ENCODE results near the gene CORO1C. TPM values are rescaled to one million over a fixed set of nuclear protein-coding genes. Genes with fewer than 3 reads are reported as not detected.

The CORO1C gene
- polyA plus RNA-seq, 1 of the 3 experiments (the other 2 are of a cell fraction) = 150 TPM

DNA sequence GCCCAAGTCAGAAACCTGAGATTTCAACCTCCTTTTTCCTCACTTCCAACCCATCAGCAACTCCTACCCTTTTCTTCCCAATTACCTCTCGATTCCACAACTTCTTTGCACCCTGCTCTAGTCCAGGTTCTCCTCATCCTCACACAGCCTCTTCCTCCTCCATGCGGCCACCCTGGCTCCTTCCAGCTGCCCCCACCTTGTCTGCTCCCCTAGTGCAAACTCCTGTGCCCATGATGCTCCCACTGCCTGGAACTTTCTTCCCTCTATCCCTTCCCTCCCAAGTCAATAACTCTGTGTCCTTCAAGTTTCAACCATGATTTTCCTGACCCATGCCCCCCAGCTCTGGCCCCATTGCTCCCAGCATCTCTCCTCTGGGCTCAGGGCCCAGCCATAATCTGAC, 115.0 kb downstream of the CORO1C start:
- ChIA-PET POLR2A (interaction anchor here (0.9 kb wide), 1 partner anchor 11 kb away, joined by 3 read pairs; no protein-coding TSS in a partner anchor), CTCF (interaction anchor here (1.1 to 19.2 kb wide), 9 partner anchors 10 to 729 kb away, joined by 3 to 503 read pairs (median 38); partner anchors contain the start of genes ISCU and SART3)
- WGBS (ENCODE audit: low lambda C conversion rate) = 91% methylated on average over 2 of the region's 2 CpGs

DNA sequence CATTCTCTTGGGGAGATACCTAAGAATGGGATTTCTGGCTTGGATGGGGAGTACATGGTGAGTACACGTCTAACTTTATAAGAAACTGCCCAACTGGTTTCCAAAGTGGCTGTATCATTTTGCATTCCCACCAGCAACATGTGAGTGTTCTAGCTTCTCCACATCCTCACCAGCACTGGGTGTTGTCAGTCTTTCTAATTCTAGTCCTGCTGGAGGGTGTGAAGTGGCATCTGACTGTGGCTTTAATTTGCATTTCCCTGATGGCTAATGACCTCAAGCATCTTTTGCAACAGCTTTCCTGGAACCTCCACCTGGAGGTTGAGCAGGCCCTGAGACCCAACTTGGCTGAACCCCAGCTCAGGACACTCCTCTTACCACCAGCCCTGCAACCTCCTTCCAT, 115.4 kb downstream of the CORO1C start:
- no peak for TF ChIP-seq POLR2AphosphoS5 (IDR thresholded peaks at IDR 0.05; ENCODE audit: low read depth, low read length)
- no peak for TF ChIP-seq EP300 (IDR thresholded peaks at IDR 0.05; ENCODE audit: borderline replicate concordance in 1 of 2, low read depth in 1 of 2, low read length in 1 of 2)
- TF ChIP-seq YY1 (IDR thresholded peaks at IDR 0.05; ENCODE audit: low read depth) = no peak
- TF ChIP-seq, protein P1, sequence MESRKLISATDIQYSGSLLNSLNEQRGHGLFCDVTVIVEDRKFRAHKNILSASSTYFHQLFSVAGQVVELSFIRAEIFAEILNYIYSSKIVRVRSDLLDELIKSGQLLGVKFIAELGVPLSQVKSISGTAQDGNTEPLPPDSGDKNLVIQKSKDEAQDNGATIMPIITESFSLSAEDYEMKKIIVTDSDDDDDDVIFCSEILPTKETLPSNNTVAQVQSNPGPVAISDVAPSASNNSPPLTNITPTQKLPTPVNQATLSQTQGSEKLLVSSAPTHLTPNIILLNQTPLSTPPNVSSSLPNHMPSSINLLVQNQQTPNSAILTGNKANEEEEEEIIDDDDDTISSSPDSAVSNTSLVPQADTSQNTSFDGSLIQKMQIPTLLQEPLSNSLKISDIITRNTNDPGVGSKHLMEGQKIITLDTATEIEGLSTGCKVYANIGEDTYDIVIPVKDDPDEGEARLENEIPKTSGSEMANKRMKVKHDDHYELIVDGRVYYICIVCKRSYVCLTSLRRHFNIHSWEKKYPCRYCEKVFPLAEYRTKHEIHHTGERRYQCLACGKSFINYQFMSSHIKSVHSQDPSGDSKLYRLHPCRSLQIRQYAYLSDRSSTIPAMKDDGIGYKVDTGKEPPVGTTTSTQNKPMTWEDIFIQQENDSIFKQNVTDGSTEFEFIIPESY (IDR thresholded peaks at IDR 0.05; ENCODE audit: borderline replicate concordance, low read depth) = no peak
- no peak for TF ChIP-seq TEAD4 (IDR thresholded peaks at IDR 0.05; ENCODE audit: borderline replicate concordance, insufficient read depth)
- TF ChIP-seq, protein P2, sequence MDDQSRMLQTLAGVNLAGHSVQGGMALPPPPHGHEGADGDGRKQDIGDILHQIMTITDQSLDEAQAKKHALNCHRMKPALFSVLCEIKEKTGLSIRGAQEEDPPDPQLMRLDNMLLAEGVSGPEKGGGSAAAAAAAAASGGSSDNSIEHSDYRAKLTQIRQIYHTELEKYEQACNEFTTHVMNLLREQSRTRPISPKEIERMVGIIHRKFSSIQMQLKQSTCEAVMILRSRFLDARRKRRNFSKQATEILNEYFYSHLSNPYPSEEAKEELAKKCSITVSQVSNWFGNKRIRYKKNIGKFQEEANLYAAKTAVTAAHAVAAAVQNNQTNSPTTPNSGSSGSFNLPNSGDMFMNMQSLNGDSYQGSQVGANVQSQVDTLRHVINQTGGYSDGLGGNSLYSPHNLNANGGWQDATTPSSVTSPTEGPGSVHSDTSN (IDR thresholded peaks at IDR 0.05) = no peak
- TF ChIP-seq, protein P3, sequence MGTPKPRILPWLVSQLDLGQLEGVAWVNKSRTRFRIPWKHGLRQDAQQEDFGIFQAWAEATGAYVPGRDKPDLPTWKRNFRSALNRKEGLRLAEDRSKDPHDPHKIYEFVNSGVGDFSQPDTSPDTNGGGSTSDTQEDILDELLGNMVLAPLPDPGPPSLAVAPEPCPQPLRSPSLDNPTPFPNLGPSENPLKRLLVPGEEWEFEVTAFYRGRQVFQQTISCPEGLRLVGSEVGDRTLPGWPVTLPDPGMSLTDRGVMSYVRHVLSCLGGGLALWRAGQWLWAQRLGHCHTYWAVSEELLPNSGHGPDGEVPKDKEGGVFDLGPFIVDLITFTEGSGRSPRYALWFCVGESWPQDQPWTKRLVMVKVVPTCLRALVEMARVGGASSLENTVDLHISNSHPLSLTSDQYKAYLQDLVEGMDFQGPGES (IDR thresholded peaks at IDR 0.05; ENCODE audit: low read depth, low read length) = no peak
- no peak for TF ChIP-seq FOXJ3 (CRISPR knock-in tag; IDR thresholded peaks at IDR 0.05)
- no peak for TF ChIP-seq ELF1 (IDR thresholded peaks at IDR 0.05)
- TF ChIP-seq MXI1 (IDR thresholded peaks at IDR 0.05; ENCODE audit: low read depth, low read length) = no peak
- TF ChIP-seq NRF1 (IDR thresholded peaks at IDR 0.05; ENCODE audit: low read depth, low read length) = no peak
- TF ChIP-seq MEF2A (IDR thresholded peaks at IDR 0.05; ENCODE audit: borderline replicate concordance, low read depth) = no peak
- TF ChIP-seq GATA2 (CRISPR knock-in tag; IDR thresholded peaks at IDR 0.05) = no peak
- no peak for TF ChIP-seq JUND (IDR thresholded peaks at IDR 0.05)
- Histone ChIP-seq H3K9ac (no peak overlapping the region), H3F3A (replicated peaks; ENCODE audit: insufficient read depth) (peaks cover 6% of the 10 kb centered on the region), H3K9me3 (no peaks in the 10 kb centered on the region), H3K79me2 (ENCODE audit: insufficient read depth) (no peaks in the 10 kb centered on the region), H3K27me3 (ENCODE audit: insufficient read depth) (no peaks in the 10 kb centered on the region), H3K4me3 (ENCODE audit: low read depth in 2 of 2, low read length in 1 of 2) (no peak overlapping the region), H4K20me1 (ENCODE audit: insufficient read depth) (no peaks in the 10 kb centered on the region), H3K36me3 (replicated peaks in 1 of 2; ENCODE audit: control insufficient read depth in 1 of 2, insufficient read depth in 2 of 2, low read length in 1 of 2) (no peaks in the 10 kb centered on the region), H3K9me2 (no peaks in the 10 kb centered on the region), H3K4me2 (no peak overlapping the region), H3K27ac (ENCODE audit: low read depth in 2 of 2, low read length in 1 of 2) (no peak overlapping the region), H3K4me1 (ENCODE audit: control insufficient read depth in 1 of 2, insufficient read depth in 2 of 2, low read depth in 1 of 2, low read length in 1 of 2) (no peaks in the 10 kb centered on the region; a peak in 1 of 4 replicates), H2AFZ (ENCODE audit: low read depth) (no peak overlapping the region)
- DNase-seq = no peak
- ChIA-PET CTCF (interaction anchor here (0.9 to 19.2 kb wide), 9 partner anchors 14 to 728 kb away, joined by 3 to 503 read pairs (median 34); partner anchors contain the start of genes ISCU and SART3), POLR2A (no interaction called here)
- 83% methylated on average over 1 of the region's 1 CpG for WGBS (ENCODE audit: low lambda C conversion rate)

More for the DNA sequence above, 115.0 kb downstream of the CORO1C start:
- Histone ChIP-seq H3K4me1 (ENCODE audit: control insufficient read depth in 1 of 2, insufficient read depth in 2 of 2, low read depth in 1 of 2, low read length in 1 of 2) (no peaks in the 10 kb centered on the region; a peak in 1 of 4 replicates), H3K36me3 (replicated peaks in 1 of 2; ENCODE audit: control insufficient read depth in 1 of 2, insufficient read depth in 2 of 2, low read length in 1 of 2) (no peaks in the 10 kb centered on the region), H3K27ac (ENCODE audit: low read depth in 2 of 2, low read length in 1 of 2) (no peak overlapping the region), H3K4me3 (ENCODE audit: low read depth in 2 of 2, low read length in 1 of 2) (no peak overlapping the region), H3K27me3 (ENCODE audit: insufficient read depth) (no peaks in the 10 kb centered on the region), H3K79me2 (ENCODE audit: insufficient read depth) (no peaks in the 10 kb centered on the region), H3K4me2 (no peak overlapping the region), H2AFZ (ENCODE audit: low read depth) (no peak overlapping the region), H3F3A (replicated peaks; ENCODE audit: insufficient read depth) (peaks cover 6% of the 10 kb centered on the region), H3K9ac (no peak overlapping the region), H3K9me3 (no peaks in the 10 kb centered on the region), H4K20me1 (ENCODE audit: insufficient read depth) (no peaks in the 10 kb centered on the region), H3K9me2 (no peaks in the 10 kb centered on the region)
- no peak for DNase-seq
- TF ChIP-seq, protein P3 (IDR thresholded peaks at IDR 0.05; ENCODE audit: low read depth, low read length) = no peak
- TF ChIP-seq EZH2phosphoT487 (IDR thresholded peaks at IDR 0.05; ENCODE audit: borderline replicate concordance, low read depth) (no peak), RXRA (IDR thresholded peaks at IDR 0.05; ENCODE audit: borderline replicate concordance, low read depth) (no peak), GABPA (IDR thresholded peaks at IDR 0.05; ENCODE audit: low read depth) (no peak), TCF12 (IDR thresholded peaks at IDR 0.05) (no peak), SMC3 (IDR thresholded peaks at IDR 0.05; ENCODE audit: low read depth, low read length) (no peak)
